ENCODE data around the gene PLBD2. TPM values are rescaled to one million over a fixed set of nuclear protein-coding genes. Genes with fewer than 3 reads are reported as not detected.
"Not testable (repeated sequence)": the region's sequence is repeated elsewhere in the genome, so short reads cannot be mapped to it uniquely, and the experiment has no call there.

The PLBD2 gene
- total RNA-seq, 1 donor, result 13.7 TPM

- DNase-seq (ENCODE audit: low read depth in 2 of 3, low spot score in 2 of 3), result peak in 2 of 3 donors; percentile 15 to 37
Observed at GRCh38 chr12:113333877-113334785, 24.3 kb upstream of the PLBD2 start.

- peak; percentile 68 to 79 (median 75) for DNase-seq (ENCODE audit: low read depth in 2 of 3, low spot score in 2 of 3)
Observed at GRCh38 chr12:113334786-113335539, 23.4 kb upstream of the PLBD2 start, which contains the start of gene SLC8B1. SLC8B1 (minus strand) TSS chr12:113335109; CDS start chr12:113332878, 2,231 bp downstream.

GRCh38 chr12:113339540-113339939 is 18.8 kb upstream of the PLBD2 start:
- no peak for DNase-seq (ENCODE audit: low read depth in 2 of 3, low spot score in 2 of 3)

- DNase-seq (ENCODE audit: low read depth in 2 of 3, low spot score in 2 of 3), result no peak
Observed at GRCh38 chr12:113340061-113340460, 18.3 kb upstream of the PLBD2 start.

- no peak for DNase-seq (ENCODE audit: low read depth in 2 of 3, low spot score in 2 of 3)
Observed at GRCh38 chr12:113341535-113341934, 16.9 kb upstream of the PLBD2 start.

GRCh38 chr12:113345318-113345717 is 13.1 kb upstream of the PLBD2 start:
- DNase-seq (ENCODE audit: low read depth in 2 of 3, low spot score in 2 of 3), result no peak

GRCh38 chr12:113346353-113346752 is 12.0 kb upstream of the PLBD2 start:
- DNase-seq (ENCODE audit: low read depth in 2 of 3, low spot score in 2 of 3), result no peak

- no peak for DNase-seq (ENCODE audit: low read depth in 2 of 3, low spot score in 2 of 3)
Observed at GRCh38 chr12:113347107-113347506, 11.3 kb upstream of the PLBD2 start.

GRCh38 chr12:113347892-113348291 is 10.5 kb upstream of the PLBD2 start:
- no peak for DNase-seq (ENCODE audit: low read depth in 2 of 3, low spot score in 2 of 3)

- no peak for DNase-seq (ENCODE audit: low read depth in 2 of 3, low spot score in 2 of 3)
Observed at GRCh38 chr12:113348849-113349536, 9.4 kb upstream of the PLBD2 start.

GRCh38 chr12:113351089-113351488 is 7.3 kb upstream of the PLBD2 start:
- DNase-seq (ENCODE audit: low read depth in 2 of 3, low spot score in 2 of 3), result no peak

- DNase-seq (ENCODE audit: low read depth in 2 of 3, low spot score in 2 of 3), result not testable (repeated sequence)
Observed at GRCh38 chr12:113354192-113354591, 4.2 kb upstream of the PLBD2 start.

- no peak for DNase-seq (ENCODE audit: low read depth in 2 of 3, low spot score in 2 of 3)
Observed at GRCh38 chr12:113359133-113359938, 949 bp downstream of the PLBD2 start.

GRCh38 chr12:113359939-113360748 is 1.8 kb downstream of the PLBD2 start:
- DNase-seq (ENCODE audit: low read depth in 2 of 3, low spot score in 2 of 3), result peak in 1 of 3 donors; percentile 10

- DNase-seq (ENCODE audit: low read depth in 2 of 3, low spot score in 2 of 3), result no peak
Observed at GRCh38 chr12:113361574-113362370, 3.4 kb downstream of the PLBD2 start.

- DNase-seq (ENCODE audit: low read depth in 2 of 3, low spot score in 2 of 3), result no peak
Observed at GRCh38 chr12:113364698-113365097, 6.3 kb downstream of the PLBD2 start.

- DNase-seq (ENCODE audit: low read depth in 2 of 3, low spot score in 2 of 3), result no peak
Observed at GRCh38 chr12:113365639-113366395, 7.4 kb downstream of the PLBD2 start.

- no peak for DNase-seq (ENCODE audit: low read depth in 2 of 3, low spot score in 2 of 3)
Observed at GRCh38 chr12:113366827-113367226, 8.4 kb downstream of the PLBD2 start.

All from hematopoietic multipotent progenitor cell (in vitro differentiated cells).